NT2/D1 (cell line): ENCODE data around the gene KRT72.

Experiments
- DNase-seq: peaks from one replicate; pipeline ENCODE4 v3.0.0-alpha.2; 2011; ENCODE audit warnings: low read depth, low spot score
- H3K27me3 ChIP-seq: 2 replicates; pipeline ENCODE4 v1.6.0; 2011; ENCODE audit warnings: mild to moderate bottlenecking; ENCODE audit not compliant: insufficient read length, insufficient read depth
- H3K36me3 ChIP-seq: 2 replicates; pipeline ENCODE4 v1.6.1; 2011; ENCODE audit warnings: mild to moderate bottlenecking, low read length, mixed read lengths; ENCODE audit not compliant: insufficient read depth, insufficient read length
- H3K4me1 ChIP-seq: 2 replicates; pipeline ENCODE4 v1.5.1; 2011; ENCODE audit not compliant: insufficient read depth, insufficient read length
- H3K4me3 ChIP-seq: 2 replicates; pipeline ENCODE4 v1.5.1; 2011; ENCODE audit warnings: low read depth; ENCODE audit not compliant: insufficient read length
- H3K9ac ChIP-seq: 2 replicates; pipeline ENCODE4 v1.6.0; 2011; ENCODE audit warnings: low read depth; ENCODE audit not compliant: insufficient read length
- H3K9me3 ChIP-seq: 2 replicates; pipeline ENCODE4 v1.5.1; 2011; ENCODE audit warnings: mild to moderate bottlenecking, low read length; ENCODE audit not compliant: insufficient read depth
- SUZ12 ChIP-seq: IDR thresholded peaks from 2 replicates; pipeline ENCODE4 v1.6.1; 2011; ENCODE audit not compliant: insufficient read length, insufficient read depth; ENCODE audit errors: extremely low read depth
- YY1 ChIP-seq: IDR thresholded peaks from 2 replicates; pipeline ENCODE4 v1.6.1; 2011; ENCODE audit not compliant: insufficient read length, insufficient read depth
- ZNF274 ChIP-seq: IDR thresholded peaks from 2 replicates; pipeline ENCODE4 v1.6.1; 2011; ENCODE audit warnings: mild to moderate bottlenecking, low read depth, low read length

KRT72 gene

GRCh38 chr12:52629281-52630007 is 28.2 kb upstream of the KRT72 start:
- no peaks in the 10 kb centered on the region for H3K4me1 ChIP-seq
- no peak for TF ChIP-seq SUZ12
- TF ChIP-seq ZNF274: no peak
- TF ChIP-seq YY1: no peak
- no peak for DNase-seq
- no peak overlapping the region for H3K9ac ChIP-seq
- no peaks in the 10 kb centered on the region for H3K36me3 ChIP-seq
- no peaks in the 10 kb centered on the region for H3K27me3 ChIP-seq
- no peak overlapping the region for H3K4me3 ChIP-seq
- no peaks in the 10 kb centered on the region for H3K9me3 ChIP-seq

DNA sequence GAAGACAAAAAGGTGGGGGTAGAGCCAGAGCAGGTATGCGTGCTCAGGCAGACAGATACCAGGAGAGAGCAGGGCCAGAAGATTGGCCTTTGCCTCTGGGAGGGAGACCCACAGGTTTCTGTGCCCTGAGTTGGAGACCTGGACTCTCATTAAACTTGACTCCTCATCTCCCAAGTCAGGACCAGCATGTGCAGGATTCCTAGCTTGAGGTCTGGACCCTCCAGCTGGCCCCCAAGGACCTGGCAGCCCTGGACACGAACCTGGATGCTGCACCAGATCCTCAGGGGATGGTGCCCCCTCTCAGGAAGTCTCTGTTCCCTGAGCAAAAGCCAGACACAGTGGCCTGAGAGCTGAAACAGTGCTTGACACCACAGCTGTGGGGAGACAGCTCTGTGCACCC is 27.6 kb upstream of the KRT72 start:
- H3K4me3 ChIP-seq: no peak overlapping the region
- TF ChIP-seq YY1 (no peak), ZNF274 (no peak), SUZ12 (no peak)
- no peak for DNase-seq
- H3K36me3 ChIP-seq: no peaks in the 10 kb centered on the region
- H3K9me3 ChIP-seq: 0 out of 2 replicates have a peak, but pooled peaks cover 5% of the 10 kb centered on the region
- H3K9ac ChIP-seq: no peak overlapping the region
- no peaks in the 10 kb centered on the region for H3K27me3 ChIP-seq
- no peaks in the 10 kb centered on the region for H3K4me1 ChIP-seq

GRCh38 chr12:52628111-52628507 is 26.8 kb upstream of the KRT72 start:
- TF ChIP-seq YY1 (no peak), ZNF274 (no peak), SUZ12 (no peak)
- Histone ChIP-seq H3K4me1 (no peaks in the 10 kb centered on the region), H3K27me3 (no peaks in the 10 kb centered on the region), H3K4me3 (no peak overlapping the region), H3K9me3 (peaks cover 8% of the 10 kb centered on the region; the same call in 1 of the 2 replicates), H3K36me3 (no peaks in the 10 kb centered on the region), H3K9ac (no peak overlapping the region)
- DNase-seq: no peak

DNA sequence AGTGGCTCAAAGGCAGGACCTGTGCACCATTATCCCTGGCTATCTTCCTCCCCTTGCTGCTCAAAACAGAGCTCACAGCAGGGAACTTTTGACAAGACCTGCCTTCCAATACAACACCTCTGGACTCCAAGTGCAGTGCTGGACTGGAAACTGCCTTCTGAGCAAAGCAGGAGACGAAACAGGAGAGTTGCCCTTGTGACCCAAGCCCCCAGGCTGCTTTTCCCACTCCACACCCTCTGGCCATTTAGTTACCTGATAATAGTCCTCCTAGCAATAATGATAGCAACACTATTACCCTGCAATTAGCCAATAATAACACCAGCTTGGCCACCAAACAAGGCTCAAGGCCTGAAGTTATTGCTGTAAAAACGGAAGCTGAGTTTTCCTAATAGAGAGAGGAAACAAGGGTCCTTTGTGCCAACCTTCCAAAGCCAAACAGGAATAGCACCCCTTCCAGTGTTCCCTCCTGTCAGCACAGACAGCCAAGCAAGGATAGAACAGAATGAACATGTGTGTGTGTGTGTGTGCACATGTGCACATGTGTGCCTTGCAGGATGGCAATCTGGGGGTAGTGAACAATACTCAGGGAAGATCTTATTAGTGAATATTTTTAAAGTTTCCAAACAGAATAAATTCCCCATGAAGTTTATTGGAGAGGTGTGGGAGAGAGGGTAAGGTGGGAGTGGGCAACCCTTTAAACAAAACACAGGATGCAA is 26.3 kb upstream of the KRT72 start:
- no peaks in the 10 kb centered on the region for H3K27me3 ChIP-seq
- no peak overlapping the region for H3K9ac ChIP-seq
- H3K4me1 ChIP-seq: no peaks in the 10 kb centered on the region
- no peak for DNase-seq
- H3K9me3 ChIP-seq: peaks cover 8% of the 10 kb centered on the region; the same call in 1 of the 2 replicates
- TF ChIP-seq YY1 (no peak), SUZ12 (no peak), ZNF274 (no peak)
- H3K36me3 ChIP-seq: no peaks in the 10 kb centered on the region
- no peak overlapping the region for H3K4me3 ChIP-seq

DNA sequence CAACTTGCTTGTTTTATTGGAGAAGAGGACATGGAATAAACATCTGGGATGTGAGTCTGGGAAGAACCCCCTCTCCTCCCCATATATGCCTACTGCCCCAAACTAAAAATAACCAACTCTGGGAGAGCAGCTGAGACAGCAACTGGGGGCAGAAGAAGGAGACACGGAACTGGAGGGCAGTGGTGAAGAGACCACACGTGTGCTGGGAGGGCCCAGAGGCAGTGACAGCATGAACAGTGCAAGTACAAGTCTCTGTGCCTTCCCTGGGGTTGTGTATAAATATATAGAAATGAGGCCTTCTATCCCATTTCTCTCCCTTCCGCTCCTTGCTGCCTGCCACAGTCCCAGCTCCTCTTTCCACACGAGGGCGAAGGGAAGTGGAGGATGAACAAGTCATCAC is 21.1 kb upstream of the KRT72 start:
- Histone ChIP-seq H3K36me3 (no peaks in the 10 kb centered on the region), H3K27me3 (peaks cover 2% of the 10 kb centered on the region), H3K4me3 (no peak overlapping the region), H3K4me1 (no peaks in the 10 kb centered on the region), H3K9ac (no peak overlapping the region), H3K9me3 (peaks cover 8% of the 10 kb centered on the region; the same call in 1 of the 2 replicates)
- TF ChIP-seq YY1: no peak
- TF ChIP-seq ZNF274: no peak
- TF ChIP-seq SUZ12: no peak
- no peak for DNase-seq

- Histone ChIP-seq H3K4me3 (no peak overlapping the region), H3K27me3 (peaks cover 4% of the 10 kb centered on the region), H3K36me3 (no peaks in the 10 kb centered on the region), H3K9me3 (peaks cover 4% of the 10 kb centered on the region; the same call in 1 of the 2 replicates), H3K4me1 (no peaks in the 10 kb centered on the region), H3K9ac (no peak overlapping the region)
- DNase-seq: no peak
- no peak for TF ChIP-seq SUZ12
- no peak for TF ChIP-seq ZNF274
- TF ChIP-seq YY1: no peak
Measured at GRCh38 chr12:52618866-52619265, 17.6 kb upstream of the KRT72 start.

DNA sequence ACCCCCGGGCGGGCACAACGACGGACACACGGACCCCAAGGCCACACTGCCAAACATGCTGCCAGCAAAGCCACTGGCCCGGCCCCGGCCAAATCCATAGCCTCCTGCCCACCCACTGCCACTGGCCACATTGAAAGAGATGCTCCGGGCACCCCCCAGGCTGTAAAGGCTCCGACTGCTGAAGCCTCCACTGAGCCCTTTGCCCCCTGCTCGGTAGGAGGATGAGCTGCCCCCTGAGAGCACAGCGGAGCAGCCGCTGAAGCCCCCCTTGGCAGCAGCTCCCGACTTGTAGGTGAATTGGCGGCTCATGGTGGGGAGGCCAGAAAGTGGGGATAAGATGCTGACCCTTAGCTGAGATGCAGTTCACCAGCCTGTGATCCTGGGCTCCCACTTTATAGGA is 17.0 kb upstream of the KRT72 start, which contains the start of gene KRT73:
Gene KRT73 (minus strand): TSS at position 344 of the 400 bp plus-strand sequence. CDS start 35 bp downstream, at position 309.
- no peaks in the 10 kb centered on the region; the same call in 1 of the 2 replicates for H3K9me3 ChIP-seq
- H3K9ac ChIP-seq: no peak within 1 kb of the TSS
- TF ChIP-seq SUZ12: no peak
- no peak for TF ChIP-seq YY1
- no peak for TF ChIP-seq ZNF274
- peaks cover 4% of the 10 kb centered on the region for H3K27me3 ChIP-seq
- H3K4me3 ChIP-seq: no peak within 1 kb of the TSS
- no peaks in the 10 kb centered on the region for H3K36me3 ChIP-seq
- H3K4me1 ChIP-seq: no peaks in the 10 kb centered on the region
- no peak for DNase-seq
